Neuronal stem cell (in vitro differentiated cells): Measurements from ENCODE around the gene LYPLA2.
"Not testable (repeated sequence)": the region's sequence is repeated elsewhere in the genome, so short reads cannot be mapped to it uniquely, and the experiment has no call there.

ENCODE experiments used
- DNase-seq: peaks from one replicate; pipeline ENCODE4 v3.0.0-alpha.2; 2013; ENCODE audit warnings: low spot score
- H2AFZ ChIP-seq: one replicate; pipeline ENCODE4 v1.6.1; 2013; ENCODE audit warnings: mild to moderate bottlenecking, low read length, inconsistent platforms
- H2AK5ac ChIP-seq: 2 replicates; pipeline ENCODE4 v1.6.1; 2013; ENCODE audit warnings: low read depth, mild to moderate bottlenecking, inconsistent platforms, low read length, moderate library complexity, mixed read lengths
- H2BK120ac ChIP-seq: 2 replicates; pipeline ENCODE4 v1.6.1; 2013; ENCODE audit warnings: low read depth, mild to moderate bottlenecking, inconsistent platforms, low read length, moderate library complexity, mixed read lengths
- H2BK12ac ChIP-seq: one replicate; pipeline ENCODE4 v1.6.1; 2013; ENCODE audit warnings: low read length, inconsistent platforms
- H2BK15ac ChIP-seq: 2 replicates; pipeline ENCODE4 v1.6.1; 2013; ENCODE audit warnings: mild to moderate bottlenecking, low read length, inconsistent platforms, mixed read lengths
- H2BK5ac ChIP-seq: one replicate; pipeline ENCODE4 v1.6.1; 2013; ENCODE audit warnings: inconsistent platforms, mild to moderate bottlenecking, low read length, moderate library complexity
- H3K14ac ChIP-seq: one replicate; pipeline ENCODE4 v1.6.1; 2013; ENCODE audit warnings: low read length, inconsistent platforms
- H3K18ac ChIP-seq: 2 replicates; pipeline ENCODE4 v1.6.1; 2013; ENCODE audit warnings: low read length, inconsistent platforms
- H3K23ac ChIP-seq: 2 replicates; pipeline ENCODE4 v1.6.1; 2013; ENCODE audit warnings: low read depth, mild to moderate bottlenecking, mixed read lengths, low read length, inconsistent platforms; ENCODE audit not compliant: poor library complexity
- H3K27ac ChIP-seq: replicated peaks from 3 replicates; pipeline ENCODE4 v1.5.1; 2013; ENCODE audit warnings: low read length, inconsistent platforms
- H3K27me3 ChIP-seq, 3 experiments: 2 replicates each; pipeline ENCODE4 v1.6.1; 2013; ENCODE audit warnings: low read length in 3 of 3, mild to moderate bottlenecking in 2 of 3, inconsistent platforms in 1 of 3, low read depth in 1 of 3, mixed read lengths in 1 of 3, moderate library complexity in 1 of 3; ENCODE audit not compliant: control insufficient read depth in 3 of 3, insufficient read depth in 3 of 3
- H3K36me3 ChIP-seq, 2 donors: replicated peaks in 1 of 2; 2 replicates each; pipeline ENCODE4 v1.6.1; 2013; ENCODE audit warnings: low read length in 2 of 2; ENCODE audit not compliant: control insufficient read depth in 2 of 2, insufficient read depth in 2 of 2
- H3K4ac ChIP-seq: 2 replicates; pipeline ENCODE4 v1.6.1; 2013; ENCODE audit warnings: inconsistent platforms, mild to moderate bottlenecking, low read length, moderate library complexity
- H3K4me1 ChIP-seq, 2 donors: 1 replicate in 1 of 2; 2 replicates in 1 of 2; pipeline ENCODE4 v1.6.1; 2013; ENCODE audit warnings: low read length in 2 of 2, low read depth in 1 of 2; ENCODE audit not compliant: control insufficient read depth in 2 of 2, insufficient read depth in 1 of 2
- H3K4me2 ChIP-seq: one replicate; pipeline ENCODE4 v1.6.1; 2013; ENCODE audit warnings: mild to moderate bottlenecking, low read length, inconsistent platforms; ENCODE audit not compliant: insufficient read depth, poor library complexity, severe bottlenecking
- H3K4me3 ChIP-seq, 2 donors: 2 replicates each; pipeline ENCODE4 v1.5.1; 2013; ENCODE audit warnings: low read length in 2 of 2, mild to moderate bottlenecking in 2 of 2, inconsistent platforms in 1 of 2, moderate library complexity in 1 of 2
- H3K79me1 ChIP-seq: one replicate; pipeline ENCODE4 v1.6.1; 2013; ENCODE audit warnings: low read depth, mild to moderate bottlenecking, inconsistent platforms, low read length, moderate library complexity
- H3K9ac ChIP-seq: one replicate; pipeline ENCODE4 v1.6.1; 2013; ENCODE audit warnings: mild to moderate bottlenecking, low read depth, low read length, inconsistent platforms; ENCODE audit not compliant: poor library complexity
- H3K9me3 ChIP-seq, 2 donors: replicated peaks in 1 of 2; 2 replicates each; pipeline versions ENCODE3 to v1.6.1; 2013; ENCODE audit warnings: low read length in 2 of 2, mild to moderate bottlenecking in 2 of 2, inconsistent platforms in 1 of 2, low read depth in 1 of 2, mixed read lengths in 1 of 2, moderate library complexity in 1 of 2; ENCODE audit not compliant: control insufficient read depth in 2 of 2, insufficient read depth in 1 of 2
- H4K8ac ChIP-seq: one replicate; pipeline ENCODE4 v1.6.1; 2013; ENCODE audit warnings: low read depth, mild to moderate bottlenecking, inconsistent platforms, low read length, moderate library complexity
- H4K91ac ChIP-seq: one replicate; pipeline ENCODE4 v1.6.1; 2013; ENCODE audit warnings: low read length, low read depth, mild to moderate bottlenecking, inconsistent platforms; ENCODE audit not compliant: poor library complexity
- WGBS, 2 donors: extraction: QIAGEN DNeasy Blood & Tissue Kit; methylation state at CpG; one replicate each; pipeline ENCODE4 v1.1.7; 2013; ENCODE audit warnings: missing lambda C conversion rate in 2 of 2, mixed read lengths in 1 of 2; ENCODE audit not compliant: insufficient read length in 2 of 2, insufficient replicate concordance in 1 of 2; ENCODE audit errors: extremely low coverage in 2 of 2; 5-methylcytosine and 5-hydroxymethylcytosine counted together

LYPLA2 gene

DNA sequence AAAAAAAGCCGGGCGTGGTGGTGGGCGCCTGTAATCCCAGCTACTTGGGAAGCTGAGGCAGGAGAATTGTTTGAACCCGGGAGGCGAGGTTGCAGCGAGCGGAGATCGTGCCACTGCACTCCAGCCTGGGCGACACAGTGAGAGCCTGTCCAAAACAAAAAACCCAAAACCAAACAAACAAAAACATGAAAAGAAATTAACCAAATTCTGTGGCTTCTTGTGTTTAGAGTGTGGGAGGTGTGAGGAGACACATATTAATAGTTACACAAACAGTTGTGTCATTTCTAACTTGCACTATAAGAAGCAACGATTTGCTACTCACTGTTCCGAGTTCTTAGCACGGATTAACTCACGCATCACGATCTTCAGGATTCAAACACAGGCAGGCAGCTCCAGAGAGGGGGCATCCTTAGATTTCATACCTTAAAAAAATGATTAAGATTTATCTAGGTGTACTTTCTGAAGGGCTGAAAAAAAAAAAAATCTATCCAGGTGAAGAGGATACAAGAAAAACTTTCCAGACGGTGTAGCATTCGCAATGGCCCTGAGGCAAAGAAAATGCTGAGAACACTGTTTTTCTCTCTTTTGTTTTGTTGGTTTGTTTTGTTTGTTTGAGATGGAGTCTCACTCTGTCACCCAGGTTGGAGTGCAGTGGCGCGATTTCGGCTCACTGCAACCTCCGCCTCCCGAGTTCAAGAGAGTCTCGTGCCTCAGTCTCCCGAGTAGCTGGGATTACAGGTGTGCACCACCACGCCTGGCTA is 35.0 kb downstream of the LYPLA2 start:
- Histone ChIP-seq H3K18ac (no peak overlapping the region), H3K4me1 (no peaks in the 10 kb centered on the region), H3K27me3 (peaks cover 0 to 2% (median 0%) of the 10 kb centered on the region in 3 experiments), H2BK12ac (no peak overlapping the region), H3K4ac (no peak overlapping the region), H4K91ac (no peak overlapping the region), H3K36me3 (no peaks in the 10 kb centered on the region), H3K79me1 (no peaks in the 10 kb centered on the region), H3K23ac (no peak overlapping the region), H3K14ac (no peak overlapping the region), H3K4me2 (no peak overlapping the region), H2BK120ac (no peak overlapping the region), H3K9me3 (no peaks in the 10 kb centered on the region), H3K4me3 (peak overlapping the region in 1 of 2 donors; percentile 96), H2BK15ac (no peak overlapping the region), H3K27ac (no peak overlapping the region), H4K8ac (no peak overlapping the region), H2AK5ac (no peak overlapping the region), H2AFZ (peak overlapping the region; percentile 93), H2BK5ac (no peak overlapping the region), H3K9ac (no peak overlapping the region)
- no peak for DNase-seq
- no CpG with 5 or more reads among the region's 24 CpGs for WGBS, 2 donors

DNA sequence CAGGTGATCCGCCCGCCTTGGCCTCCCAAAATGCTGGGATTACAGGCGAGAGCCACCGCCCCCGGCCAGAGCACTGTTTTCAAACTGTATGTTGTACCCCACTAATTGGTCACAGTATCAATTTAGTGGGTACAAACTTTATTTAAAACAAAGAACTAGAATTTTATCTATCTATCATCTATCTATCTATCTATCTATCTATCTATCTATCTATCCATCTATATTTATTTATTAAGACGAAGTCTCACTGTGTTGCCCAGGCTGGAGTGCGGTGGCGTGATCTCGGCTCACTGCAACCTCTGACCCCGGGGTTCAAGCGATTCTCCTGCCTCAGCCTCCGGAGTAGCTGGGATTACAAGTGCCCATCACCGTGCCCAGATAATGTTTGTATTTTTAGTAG is 35.6 kb downstream of the LYPLA2 start:
- H3K9ac ChIP-seq, H3K14ac ChIP-seq, H3K36me3 ChIP-seq, H4K8ac ChIP-seq, H2AK5ac ChIP-seq, DNase-seq, H2BK120ac ChIP-seq, H2BK12ac ChIP-seq, H3K9me3 ChIP-seq, H3K79me1 ChIP-seq, H2AFZ ChIP-seq, H2BK15ac ChIP-seq, H3K4ac ChIP-seq, H3K4me2 ChIP-seq, H4K91ac ChIP-seq, H3K4me3 ChIP-seq, H3K27ac ChIP-seq, H3K27me3 ChIP-seq, H3K23ac ChIP-seq, H3K4me1 ChIP-seq, H2BK5ac ChIP-seq, H3K18ac ChIP-seq: not testable (repeated sequence)
- no CpG with 5 or more reads among the region's 13 CpGs for WGBS, 2 donors

DNA sequence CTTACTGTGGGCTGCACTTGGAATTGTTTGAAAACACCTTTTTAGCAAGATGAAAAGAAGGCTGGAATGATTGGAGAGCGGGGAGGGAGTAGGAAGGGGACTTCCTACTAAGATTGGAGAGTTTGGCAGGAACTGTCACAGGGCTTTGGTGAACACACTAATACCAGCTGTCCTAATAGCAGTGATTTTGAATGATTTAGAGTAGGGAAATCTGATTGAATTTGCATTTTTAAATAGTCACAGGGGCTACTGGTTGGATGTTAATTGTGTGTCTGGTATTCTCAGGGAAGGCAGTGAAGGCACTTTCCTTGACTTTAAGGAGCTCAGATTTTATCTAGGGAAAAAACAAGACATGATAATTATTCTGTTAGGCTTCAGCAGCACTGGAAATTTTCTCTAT is 36.8 kb downstream of the LYPLA2 start:
- Histone ChIP-seq H3K4ac (no peak overlapping the region), H3K18ac (no peak overlapping the region), H3K9ac (no peak overlapping the region), H3K27ac (no peak overlapping the region), H2BK5ac (no peak overlapping the region), H2BK12ac (no peak overlapping the region), H4K91ac (no peak overlapping the region), H3K4me3 (no peak overlapping the region), H2AK5ac (no peak overlapping the region), H3K4me1 (no peaks in the 10 kb centered on the region), H2AFZ (no peak overlapping the region), H3K14ac (no peak overlapping the region), H4K8ac (no peak overlapping the region), H3K4me2 (no peak overlapping the region), H3K9me3 (no peaks in the 10 kb centered on the region), H3K27me3 (peaks cover 0 to 3% (median 0%) of the 10 kb centered on the region in 3 experiments), H2BK15ac (no peak overlapping the region), H3K23ac (no peak overlapping the region), H3K79me1 (no peaks in the 10 kb centered on the region), H2BK120ac (no peak overlapping the region), H3K36me3 (no peaks in the 10 kb centered on the region)
- no peak for DNase-seq
- no CpG with 5 or more reads among the region's 1 CpG for WGBS, 2 donors

DNA sequence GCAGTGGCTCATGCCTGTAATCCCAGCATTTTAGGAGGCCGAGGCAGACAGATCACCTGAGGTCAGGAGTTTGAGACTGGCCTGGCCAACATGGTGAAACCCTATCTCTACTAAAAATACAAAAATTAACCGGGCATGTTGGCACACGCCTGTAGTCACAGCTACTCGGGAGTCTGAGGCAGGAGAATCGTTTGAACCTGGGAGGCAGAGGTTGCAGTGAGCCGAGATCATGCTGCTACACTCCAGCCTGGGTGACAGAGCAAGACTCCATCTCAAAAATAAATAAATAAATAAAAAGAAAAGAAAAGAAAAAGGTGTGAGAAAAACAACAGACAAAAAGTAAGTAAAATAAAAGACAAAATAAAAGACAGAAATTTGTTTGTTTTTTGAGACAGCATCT is 43.2 kb downstream of the LYPLA2 start:
- not testable (repeated sequence) for H3K9ac ChIP-seq, H3K4ac ChIP-seq, H2BK120ac ChIP-seq, H3K27ac ChIP-seq, H4K91ac ChIP-seq, H2AFZ ChIP-seq, H2AK5ac ChIP-seq, H3K9me3 ChIP-seq, H3K79me1 ChIP-seq, H3K4me3 ChIP-seq, H2BK12ac ChIP-seq, H4K8ac ChIP-seq, H3K36me3 ChIP-seq, DNase-seq, H3K4me1 ChIP-seq, H2BK5ac ChIP-seq, H3K14ac ChIP-seq, H3K23ac ChIP-seq, H3K18ac ChIP-seq, H3K4me2 ChIP-seq, H2BK15ac ChIP-seq
- WGBS, 2 donors: no CpG with 5 or more reads among the region's 6 CpGs
- peaks cover 0 to 24% (median 10%) of the 10 kb centered on the region in 3 experiments for H3K27me3 ChIP-seq
